ENCODE results near the gene FMN1. TPM values are rescaled to one million over a fixed set of nuclear protein-coding genes. Genes with fewer than 3 reads are reported as not detected.

The FMN1 gene
- total RNA-seq, 2 donors from 2014 or later, result 2.4 to 3.1 TPM

- Histone ChIP-seq H3K4me1 (peaks cover 0 to 4% of the 10 kb centered on the region in 2 donors), H3K27ac (no peak overlapping the region)
Measured at GRCh38 chr15:32870240-32871033, 324.1 kb downstream of the FMN1 start.

DNA sequence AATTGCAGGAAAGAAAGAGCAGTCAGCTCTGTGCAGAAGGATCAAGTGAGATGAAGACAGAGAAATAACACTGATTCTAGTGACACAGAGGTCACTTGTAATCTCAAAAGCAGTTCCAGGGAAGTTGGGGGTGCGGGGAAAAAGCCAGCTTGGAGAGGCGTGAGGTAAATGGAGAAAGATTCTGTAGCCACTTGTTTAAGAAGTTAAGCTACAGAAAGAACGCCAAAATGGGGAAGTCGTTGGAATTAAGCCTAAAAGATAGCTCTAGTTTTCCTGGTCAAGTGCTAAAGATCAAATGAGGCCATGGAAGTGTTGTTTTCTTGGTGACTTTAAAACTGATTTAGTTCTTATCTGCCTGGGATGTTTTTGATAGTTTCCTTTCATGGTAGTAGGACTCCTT lies 324.7 kb downstream of the FMN1 start:
- TF ChIP-seq, protein P1, sequence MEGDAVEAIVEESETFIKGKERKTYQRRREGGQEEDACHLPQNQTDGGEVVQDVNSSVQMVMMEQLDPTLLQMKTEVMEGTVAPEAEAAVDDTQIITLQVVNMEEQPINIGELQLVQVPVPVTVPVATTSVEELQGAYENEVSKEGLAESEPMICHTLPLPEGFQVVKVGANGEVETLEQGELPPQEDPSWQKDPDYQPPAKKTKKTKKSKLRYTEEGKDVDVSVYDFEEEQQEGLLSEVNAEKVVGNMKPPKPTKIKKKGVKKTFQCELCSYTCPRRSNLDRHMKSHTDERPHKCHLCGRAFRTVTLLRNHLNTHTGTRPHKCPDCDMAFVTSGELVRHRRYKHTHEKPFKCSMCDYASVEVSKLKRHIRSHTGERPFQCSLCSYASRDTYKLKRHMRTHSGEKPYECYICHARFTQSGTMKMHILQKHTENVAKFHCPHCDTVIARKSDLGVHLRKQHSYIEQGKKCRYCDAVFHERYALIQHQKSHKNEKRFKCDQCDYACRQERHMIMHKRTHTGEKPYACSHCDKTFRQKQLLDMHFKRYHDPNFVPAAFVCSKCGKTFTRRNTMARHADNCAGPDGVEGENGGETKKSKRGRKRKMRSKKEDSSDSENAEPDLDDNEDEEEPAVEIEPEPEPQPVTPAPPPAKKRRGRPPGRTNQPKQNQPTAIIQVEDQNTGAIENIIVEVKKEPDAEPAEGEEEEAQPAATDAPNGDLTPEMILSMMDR (IDR thresholded peaks at IDR 0.05), result no peak
- peaks cover 0 to 4% of the 10 kb centered on the region in 2 donors for H3K4me1 ChIP-seq
- no peaks in the 10 kb centered on the region for H3K9me3 ChIP-seq

More at GRCh38 chr15:32870240-32871033, 324.1 kb downstream of the FMN1 start:
- Histone ChIP-seq H3K9me3 (no peaks in the 10 kb centered on the region), H3K4me3 (no peak overlapping the region), H3K27me3 (no peaks in the 10 kb centered on the region), H3K36me3 (no peaks in the 10 kb centered on the region)
- TF ChIP-seq, protein P1 (IDR thresholded peaks at IDR 0.05), result no peak
- no peak for DNase-seq (ENCODE audit: low spot score)

DNA sequence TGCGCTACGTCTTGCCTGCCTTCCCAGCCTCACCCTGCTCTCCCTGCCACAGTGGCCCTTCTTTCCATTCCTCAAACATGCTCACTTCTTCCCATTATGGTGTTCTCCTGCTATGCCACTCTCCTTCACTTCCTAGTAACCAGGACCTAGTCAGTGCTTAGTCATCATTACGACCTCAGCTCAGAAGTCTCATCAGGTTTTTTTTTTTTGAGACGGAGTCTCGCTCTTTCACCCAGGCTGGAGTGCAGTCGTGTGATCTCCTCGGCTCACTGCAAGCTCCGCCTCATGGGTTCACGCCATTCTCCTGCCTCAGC lies 327.2 kb downstream of the FMN1 start:
- Histone ChIP-seq H3K27ac (no peak overlapping the region), H3K4me3 (no peak overlapping the region), H3K4me1 (no peaks in the 10 kb centered on the region), H3K36me3 (no peaks in the 10 kb centered on the region), H3K9me3 (no peaks in the 10 kb centered on the region), H3K27me3 (no peaks in the 10 kb centered on the region)
- no peak for DNase-seq (ENCODE audit: low spot score)
- TF ChIP-seq, protein P1 (IDR thresholded peaks at IDR 0.05), result no peak

More for the DNA sequence above, 324.7 kb downstream of the FMN1 start:
- no peaks in the 10 kb centered on the region for H3K36me3 ChIP-seq
- H3K27ac ChIP-seq, result no peak overlapping the region
- H3K27me3 ChIP-seq, result no peaks in the 10 kb centered on the region
- DNase-seq (ENCODE audit: low spot score), result no peak
- no peak overlapping the region for H3K4me3 ChIP-seq

GRCh38 chr15:32866454-32867312 lies 327.8 kb downstream of the FMN1 start:
- Histone ChIP-seq H3K36me3 (no peaks in the 10 kb centered on the region), H3K4me3 (no peak overlapping the region), H3K9me3 (no peaks in the 10 kb centered on the region), H3K4me1 (no peaks in the 10 kb centered on the region), H3K27ac (no peak overlapping the region), H3K27me3 (no peaks in the 10 kb centered on the region)
- TF ChIP-seq, protein P1 (IDR thresholded peaks at IDR 0.05), result no peak
- no peak for DNase-seq (ENCODE audit: low spot score)

DNA sequence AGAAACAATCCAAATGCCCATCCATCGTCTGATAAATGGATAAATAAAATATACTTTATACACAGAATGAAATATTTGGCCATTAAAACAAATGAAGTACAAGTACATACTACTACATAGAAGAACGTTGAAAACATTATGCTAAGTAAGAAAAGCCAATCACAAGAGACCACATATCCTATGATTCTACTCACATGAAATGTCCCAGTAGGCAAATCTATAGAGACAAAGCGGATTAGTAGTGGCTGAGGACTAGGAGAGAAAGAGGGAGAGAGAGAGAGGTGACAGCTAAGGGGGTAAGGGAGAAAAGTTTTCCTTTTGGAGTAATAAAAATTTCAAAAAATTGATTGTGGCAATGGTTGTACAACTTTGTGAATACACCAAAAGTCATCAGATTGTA lies 329.7 kb downstream of the FMN1 start:
- Histone ChIP-seq H3K36me3 (no peaks in the 10 kb centered on the region), H3K4me3 (no peak overlapping the region), H3K27me3 (no peaks in the 10 kb centered on the region), H3K27ac (no peak overlapping the region), H3K9me3 (no peaks in the 10 kb centered on the region), H3K4me1 (no peaks in the 10 kb centered on the region)
- TF ChIP-seq, protein P1 (IDR thresholded peaks at IDR 0.05), result no peak
- DNase-seq (ENCODE audit: low spot score), result no peak

Measured in right atrium auricular region (tissue), 2 donors.